HepG2 (cell line): ENCODE results near the gene ABT1. TPM values are rescaled to one million over a fixed set of nuclear protein-coding genes. Genes with fewer than 3 reads are reported as not detected.

Experiments
- ATAC-seq: fragments of 200-7000 bp; cut with Tn5 transposase; 3 replicates; pipeline ENCODE4 v1.9.1; 2020; ENCODE audit warnings: mild to moderate bottlenecking, moderate library complexity
- BruUV-seq: library from RNA; stranded (reverse); fragments of 400-500 nt; replicated peaks from 2 replicates; lab custom pipeline; 2021; lab: Mats Ljungman, UMichigan
- CTCF ChIA-PET: fragments of 300-600 bp; formaldehyde crosslinking; extraction: SDS; loops from one replicate; lab custom pipeline; 2021; ENCODE audit warnings: low total read pairs, inconsistent platforms, low intra/inter-chr PET ratio; lab: Yijun Ruan, JAX
- POLR2A ChIA-PET: fragments of 350-600 bp; sonication (Branson Sonifier 250); formaldehyde crosslinking; loops from one replicate; lab custom pipeline; 2020; ENCODE audit warnings: antibody characterized with exemption, inconsistent platforms; lab: Yijun Ruan, JAX
- DNase-seq: peaks from one replicate; pipeline ENCODE4 v3.0.0-alpha.2; 2015; ENCODE audit warnings: low spot score
- FAIRE-seq: peaks from 3 replicates; lab custom pipeline; 2011; peaks lifted over from hg19 to GRCh38; lab: Jason Lieb, UNC
- H2AFZ ChIP-seq: one replicate; pipeline ENCODE4 v1.6.1; 2011; ENCODE audit warnings: low read length, inconsistent platforms
- H3K27ac ChIP-seq: fragments of 300-600 bp; 3 replicates; pipeline ENCODE4 v1.8.0; 2011; ENCODE audit warnings: mixed run types, mild to moderate bottlenecking, mixed read lengths, low read length, inconsistent platforms; ENCODE audit not compliant: insufficient read depth; ENCODE audit errors: extremely low read length
- H3K27me3 ChIP-seq, 2 experiments: fragments of 200-600 bp in 1 of 2; 2 replicates in 1 of 2; 3 replicates in 1 of 2; pipeline versions ENCODE4 v1.6.0 to v1.8.0; 2011; ENCODE audit warnings: low read length in 2 of 2, mild to moderate bottlenecking in 2 of 2, moderate library complexity in 2 of 2, inconsistent platforms in 1 of 2; ENCODE audit not compliant: insufficient read depth in 2 of 2, control insufficient read depth in 1 of 2
- H3K36me3 ChIP-seq, 2 experiments: fragments of 200-600 bp in 1 of 2; replicated peaks in 1 of 2; 2 replicates in 1 of 2; 3 replicates in 1 of 2; pipeline versions ENCODE4 v1.5.1 to v1.8.0; 2011; ENCODE audit warnings: low read length in 2 of 2, inconsistent platforms in 1 of 2; ENCODE audit not compliant: insufficient read depth in 2 of 2, control insufficient read depth in 1 of 2
- H3K4me1 ChIP-seq: 2 replicates; pipeline ENCODE4 v1.5.1; 2012; ENCODE audit warnings: low read length, inconsistent platforms; ENCODE audit not compliant: insufficient read depth
- H3K4me2 ChIP-seq: 2 replicates; pipeline ENCODE4 v1.6.0; 2011; ENCODE audit warnings: low read depth, low read length, inconsistent platforms
- H3K4me3 ChIP-seq, 3 experiments: fragments of 200-600 bp in 1 of 3; sonication (generic), shearing (Covaris generic) in 1 of 3; replicated peaks in 1 of 3; 2 replicates each; pipeline ENCODE4 v1.5.1; 2011 to 2016; ENCODE audit warnings: low read length in 3 of 3, inconsistent platforms in 2 of 3, low read depth in 2 of 3, mild to moderate bottlenecking in 2 of 3, control low read depth in 1 of 3, mixed read lengths in 1 of 3; ENCODE audit not compliant: insufficient read depth in 1 of 3
- H3K79me2 ChIP-seq: one replicate; pipeline ENCODE4 v1.6.1; 2011; ENCODE audit warnings: low read length, inconsistent platforms; ENCODE audit not compliant: insufficient read depth
- H3K9ac ChIP-seq: 2 replicates; pipeline ENCODE4 v1.6.0; 2011; ENCODE audit warnings: mild to moderate bottlenecking, low read depth, low read length, inconsistent platforms; ENCODE audit not compliant: insufficient read depth
- H3K9me3 ChIP-seq: 2 replicates; pipeline ENCODE4 v1.5.1; 2012; ENCODE audit warnings: mild to moderate bottlenecking, low read length
- H4K20me1 ChIP-seq: 2 replicates; pipeline ENCODE4 v1.6.0; 2011; ENCODE audit warnings: inconsistent platforms, mild to moderate bottlenecking, low read length, moderate library complexity; ENCODE audit not compliant: insufficient read depth
- AHDC1 ChIP-seq: sonication (generic); formaldehyde crosslinking; IDR thresholded peaks from 2 replicates; pipeline ENCODE4 v1.5.1; 2020; ENCODE audit warnings: mild to moderate bottlenecking, missing genetic modification reagents, borderline replicate concordance
- IKZF1 ChIP-seq: fragments of 450-650 bp; IDR thresholded peaks from 2 replicates; pipeline ENCODE4 v1.7.1; 2016
- NRL ChIP-seq: sonication (generic); formaldehyde crosslinking; IDR thresholded peaks from 2 replicates; pipeline ENCODE4 v1.5.0; 2020; ENCODE audit warnings: missing genetic modification reagents, mild to moderate bottlenecking, moderate library complexity, borderline replicate concordance
- PBX3 ChIP-seq: sonication (generic); formaldehyde crosslinking; IDR thresholded peaks from 2 replicates; pipeline ENCODE4 v1.8.1; 2023; ENCODE audit warnings: missing genetic modification reagents, inconsistent platforms, borderline replicate concordance
- SMARCC2 ChIP-seq: fragments of 450-650 bp; IDR thresholded peaks from 2 replicates; pipeline ENCODE4 v1.6.1; 2017; ENCODE audit warnings: antibody characterized with exemption, mild to moderate bottlenecking
- SOX6 ChIP-seq, 2 experiments: fragments of 450-650 bp in 1 of 2; sonication (generic) in 1 of 2; formaldehyde crosslinking in 1 of 2; IDR thresholded peaks; 2 replicates each; pipeline versions ENCODE4 v1.4.0 to v1.6.1; 2017 to 2020; ENCODE audit warnings: antibody characterized with exemption in 1 of 2, mild to moderate bottlenecking in 1 of 2, missing genetic modification reagents in 1 of 2
- TEF ChIP-seq: sonication (generic); formaldehyde crosslinking; IDR thresholded peaks from 2 replicates; pipeline ENCODE4 v1.5.0; 2020; ENCODE audit warnings: missing genetic modification reagents
- YEATS2 ChIP-seq: sonication (generic); formaldehyde crosslinking; IDR thresholded peaks from 2 replicates; pipeline ENCODE4 v1.4.0; 2020; ENCODE audit warnings: missing genetic modification reagents, borderline replicate concordance
- ZFYVE20 ChIP-seq: sonication (generic); formaldehyde crosslinking; IDR thresholded peaks from 2 replicates; pipeline ENCODE4 v1.8.0; 2023; ENCODE audit warnings: low read depth, mild to moderate bottlenecking, moderate library complexity, missing genetic modification reagents, borderline replicate concordance
- ZNF282 ChIP-seq: fragments of 450-650 bp; IDR thresholded peaks from 2 replicates; pipeline ENCODE4 v1.6.1; 2018; ENCODE audit not compliant: partially characterized antibody
- ZNF574 ChIP-seq: sonication (generic); formaldehyde crosslinking; IDR thresholded peaks from 2 replicates; pipeline ENCODE4 v1.4.0; 2020; ENCODE audit warnings: missing genetic modification reagents
- WGBS: methylation state at CpG from one replicate; pipeline ENCODE4 v1.1.6; 2017; ENCODE audit warnings: low lambda C conversion rate; 5-methylcytosine and 5-hydroxymethylcytosine counted together
- in situ Hi-C: cut with HindIII; loops from 2 replicates; pipeline ENCODE4 v1.10.0; 2017; ENCODE audit warnings: low pct_unique_long_range_greater_than_20kb; ENCODE audit not compliant: extremely low pct_ligation_motif_present
- intact Hi-C: fragments of 100-400 bp; cut with micrococcal nuclease; formaldehyde crosslinking; loops from one replicate; pipeline ENCODE4 v1.10.0; 2022; ENCODE audit not compliant: unreplicated experiment
- polyA plus RNA-seq, 8 experiments: library from polyadenylated mRNA; depleted of rRNA in 3 of 8; stranded (reverse) in 7 of 8; unstranded in 1 of 8; fragments of >200 nt; fragmentation: Illumina TruSeq in 4 of 8; extraction: Trizol in 4 of 8; gene quantifications; 2 replicates each; pipeline versions ENCODE4 v1.2.1 to v1.2.3, GENCODE V29; 2011 to 2016; ENCODE audit warnings: low read depth in 4 of 8, missing spikeins in 1 of 8, mixed read lengths in 1 of 8; ENCODE audit not compliant: insufficient read depth in 1 of 8
- total RNA-seq, 5 experiments: library from RNA; depleted of rRNA; stranded (reverse); fragments of >200 nt; fragmentation: Illumina TruSeq; extraction: Trizol; gene quantifications; 2 replicates each; pipeline ENCODE4 v1.2.3, GENCODE V29; 2016; ENCODE audit warnings: low read depth in 1 of 5

Gene ABT1
- total and polyA plus RNA-seq, 2 of the 13 experiments (the other 11 are each of a cell fraction or from before 2014, with no cell fraction given): 38.4 TPM

GRCh38 chr6:26556263-26557070 is 40.3 kb upstream of the ABT1 start:
- H3K27me3 ChIP-seq: no peaks in the 10 kb centered on the region; a peak in 1 of 5 replicates
- DNase-seq (peak; percentile 93), ATAC-seq (peak; percentile 81), FAIRE-seq (peak; percentile 64)
- H3K4me3 ChIP-seq: peak overlapping the region; percentile 2 to 80 (median 77); a peak in 5 of 6 replicates
- H3K79me2 ChIP-seq: no peaks in the 10 kb centered on the region
- peaks cover 56% of the 10 kb centered on the region for H3K4me1 ChIP-seq
- peak overlapping the region; percentile 89 for H3K4me2 ChIP-seq
- in situ Hi-C loops (no loop called here), intact Hi-C loops (loop anchor here (1.0 to 10.0 kb wide), 2 partner anchors 40 to 918 kb away; partner anchors contain the start of genes ABT1 and ZNF184)
- H3K9ac ChIP-seq: peak overlapping the region; percentile 36; the same call in 1 of the 2 replicates
- no peak overlapping the region for H2AFZ ChIP-seq
- ChIA-PET CTCF (no interaction called here), POLR2A (interaction anchor here (1.0 to 1.7 kb wide), 7 partner anchors 12 to 234 kb away, joined by 3 to 21 read pairs (median 5); partner anchors contain the start of gene HMGN4)
- peak overlapping the region; percentile 4 for H3K27ac ChIP-seq
- no peaks in the 10 kb centered on the region for H3K9me3 ChIP-seq
- no peaks in the 10 kb centered on the region for H3K36me3 ChIP-seq
- 9% methylated on average over 16 of the region's 16 CpGs for WGBS
- no peaks in the 10 kb centered on the region for H4K20me1 ChIP-seq
- TSS peak; percentile 100 for BruUV-seq
- TF ChIP-seq NRL (CRISPR knock-in tag): no peak
- TF ChIP-seq ZNF574: peak; percentile 76
- peak; percentile 86; the same call in 1 of the 2 replicates for TF ChIP-seq TEF (CRISPR knock-in tag)
- no peak for TF ChIP-seq ZFYVE20
- TF ChIP-seq YEATS2 (CRISPR knock-in tag): peak; percentile 13; the same call in 1 of the 2 replicates
- no peak for TF ChIP-seq PBX3
- no peak for TF ChIP-seq IKZF1
- TF ChIP-seq SOX6 (IDR thresholded peaks at IDR 0.05): no peak
- peak; percentile 78 for TF ChIP-seq SOX6 (CRISPR knock-in tag; IDR thresholded peaks at IDR 0.05)
- no peak for TF ChIP-seq ZNF282
- TF ChIP-seq SMARCC2: no peak
- peak; percentile 65; the same call in 1 of the 2 replicates for TF ChIP-seq AHDC1 (CRISPR knock-in tag)
